ENCODE results near the gene FSCB. TPM values are rescaled to one million over a fixed set of nuclear protein-coding genes. Genes with fewer than 3 reads are reported as not detected.

Gene FSCB
- total RNA-seq (not detected), polyA plus RNA-seq (not detected)

- DNase-seq, result no peak
- peaks cover 0 to 2% (median 0%) of the 10 kb centered on the region in 4 donors for H3K9me3 ChIP-seq
- no peaks in the 10 kb centered on the region for H3K27me3 ChIP-seq
- 94 to 95% methylated on average over 1 of the region's 1 CpG for WGBS, 2 donors
- no peak for TF ChIP-seq POLR2A (IDR thresholded peaks at IDR 0.05)
- no peak for TF ChIP-seq POLR2AphosphoS5 (IDR thresholded peaks at IDR 0.05)
- TF ChIP-seq CTCF (IDR thresholded peaks at IDR 0.05), result no peak
- TF ChIP-seq EP300 (IDR thresholded peaks at IDR 0.05), result no peak
- H3K27ac ChIP-seq, result no peak within 1 kb of the TSS
- no peaks in the 10 kb centered on the region for H3K4me1 ChIP-seq
- intact Hi-C loops (cut with DNase I), result no loop called here
- no peaks in the 10 kb centered on the region for H3K36me3 ChIP-seq
- no peak within 1 kb of the TSS for H3K4me3 ChIP-seq
These were observed at the start of gene FSCB for GRCh38 chr14:44507183-44507582. Gene FSCB (minus strand): TSS chr14:44507283. CDS start chr14:44506987, 296 bp downstream.

- Histone ChIP-seq H3K27me3 (no peaks in the 10 kb centered on the region), H3K36me3 (no peaks in the 10 kb centered on the region), H3K9me3 (no peaks in the 10 kb centered on the region), H3K4me1 (peaks cover 0 to 9% (median 0%) of the 10 kb centered on the region in 4 donors), H3K27ac (no peak overlapping the region), H3K4me3 (no peak overlapping the region)
- TF ChIP-seq EP300 (IDR thresholded peaks at IDR 0.05) (no peak), CTCF (IDR thresholded peaks at IDR 0.05) (no peak), POLR2AphosphoS5 (IDR thresholded peaks at IDR 0.05) (no peak), POLR2A (IDR thresholded peaks at IDR 0.05) (no peak)
- DNase-seq, result no peak
- 87 to 93% methylated on average over 2 of the region's 2 CpGs for WGBS, 2 donors
- intact Hi-C loops (cut with DNase I), result no loop called here
These were observed 24.6 kb upstream of the FSCB start for GRCh38 chr14:44531658-44532057.

- intact Hi-C loops (cut with DNase I), result no loop called here
- no peak for DNase-seq
- no peaks in the 10 kb centered on the region for H3K27me3 ChIP-seq
- no peaks in the 10 kb centered on the region for H3K9me3 ChIP-seq
- H3K27ac ChIP-seq, result no peak overlapping the region
- WGBS, 2 donors, result 83 to 84% methylated on average over 3 of the region's 3 CpGs
- peaks cover 0 to 9% (median 0%) of the 10 kb centered on the region in 4 donors for H3K4me1 ChIP-seq
- no peak overlapping the region for H3K4me3 ChIP-seq
- no peak for TF ChIP-seq EP300 (IDR thresholded peaks at IDR 0.05)
- no peak for TF ChIP-seq POLR2AphosphoS5 (IDR thresholded peaks at IDR 0.05)
- no peak for TF ChIP-seq CTCF (IDR thresholded peaks at IDR 0.05)
- no peak for TF ChIP-seq POLR2A (IDR thresholded peaks at IDR 0.05)
- H3K36me3 ChIP-seq, result no peaks in the 10 kb centered on the region
These were observed 23.4 kb upstream of the FSCB start for GRCh38 chr14:44530475-44530874.

GRCh38 chr14:44529026-44529425 lies 21.9 kb upstream of the FSCB start:
- intact Hi-C loops (cut with DNase I), result no loop called here

More at GRCh38 chr14:44529026-44529425, 21.9 kb upstream of the FSCB start:
- Histone ChIP-seq H3K4me1 (peaks cover 0 to 9% (median 0%) of the 10 kb centered on the region in 4 donors), H3K4me3 (no peak overlapping the region), H3K9me3 (no peaks in the 10 kb centered on the region), H3K27me3 (no peaks in the 10 kb centered on the region), H3K27ac (no peak overlapping the region), H3K36me3 (no peaks in the 10 kb centered on the region)
- WGBS, 2 donors, result 51 to 52% methylated on average over 1 of the region's 1 CpG
- TF ChIP-seq POLR2A (IDR thresholded peaks at IDR 0.05) (no peak), POLR2AphosphoS5 (IDR thresholded peaks at IDR 0.05) (no peak), CTCF (IDR thresholded peaks at IDR 0.05) (no peak), EP300 (IDR thresholded peaks at IDR 0.05) (no peak)
- DNase-seq, result no peak

Data from sigmoid colon (tissue), 7 donors.